GM18526 (cell line): Measurements from ENCODE around the gene PARM1.

Source experiments
- POLR2A ChIP-seq: IDR thresholded peaks from 3 replicates; pipeline ENCODE4 v1.6.1; 2011; ENCODE audit not compliant: insufficient read length; ENCODE audit errors: extremely low read depth

The PARM1 gene

GRCh38 chr4:74931376-74931775 is 1.5 kb upstream of the PARM1 start:
- TF ChIP-seq POLR2A = no peak

- TF ChIP-seq POLR2A = no peak
Observed at GRCh38 chr4:74932010-74932409, 906 bp upstream of the PARM1 start.

- TF ChIP-seq POLR2A = no peak
Observed at GRCh38 chr4:74933562-74934015, 673 bp downstream of the PARM1 start.

- no peak for TF ChIP-seq POLR2A
Observed at GRCh38 chr4:74934016-74934831, 1.3 kb downstream of the PARM1 start.

GRCh38 chr4:74934888-74935287 is 2.0 kb downstream of the PARM1 start:
- TF ChIP-seq POLR2A = no peak

GRCh38 chr4:74941123-74941522 is 8.2 kb downstream of the PARM1 start:
- no peak for TF ChIP-seq POLR2A

- no peak for TF ChIP-seq POLR2A
Observed at GRCh38 chr4:74942251-74942917, 9.5 kb downstream of the PARM1 start.

GRCh38 chr4:74942918-74943253 is 10.0 kb downstream of the PARM1 start:
- no peak for TF ChIP-seq POLR2A

GRCh38 chr4:74944354-74944793 is 11.5 kb downstream of the PARM1 start:
- TF ChIP-seq POLR2A = no peak

GRCh38 chr4:74946196-74946595 is 13.3 kb downstream of the PARM1 start:
- no peak for TF ChIP-seq POLR2A

GRCh38 chr4:74947798-74948197 is 14.9 kb downstream of the PARM1 start:
- no peak for TF ChIP-seq POLR2A

GRCh38 chr4:74948236-74948635 is 15.3 kb downstream of the PARM1 start:
- no peak for TF ChIP-seq POLR2A

- TF ChIP-seq POLR2A = no peak
Observed at GRCh38 chr4:74950200-74950599, 17.3 kb downstream of the PARM1 start.

- no peak for TF ChIP-seq POLR2A
Observed at GRCh38 chr4:74950882-74951281, 18.0 kb downstream of the PARM1 start.

GRCh38 chr4:74953647-74954046 is 20.7 kb downstream of the PARM1 start:
- no peak for TF ChIP-seq POLR2A

- TF ChIP-seq POLR2A = no peak
Observed at GRCh38 chr4:74958881-74959280, 26.0 kb downstream of the PARM1 start.
